ENCODE results near the gene ZNF385B.

Gene ZNF385B

GRCh38 chr2:179550214-179550613 lies 311.2 kb downstream of the ZNF385B start:
- Histone ChIP-seq H3K4me3 (ENCODE audit: low read length) (no peak overlapping the region), H3K27ac (ENCODE audit: low read length) (no peak overlapping the region), H3K9me2 (replicated peaks; ENCODE audit: insufficient read depth, low read length) (no peaks in the 10 kb centered on the region), H2AFZ (ENCODE audit: low read length) (no peak overlapping the region), H3F3A (ENCODE audit: insufficient read depth, low read length) (no peaks in the 10 kb centered on the region), H3K4me2 (ENCODE audit: low read depth, low read length) (no peak overlapping the region), H3K36me3 (replicated peaks; ENCODE audit: insufficient read depth, low read length) (no peaks in the 10 kb centered on the region), H3K4me1 (ENCODE audit: low read length) (no peaks in the 10 kb centered on the region), H3K27me3 (replicated peaks; ENCODE audit: insufficient read depth, low read length) (no peaks in the 10 kb centered on the region), H4K20me1 (ENCODE audit: insufficient read depth, low read length) (no peaks in the 10 kb centered on the region), H3K9me3 (replicated peaks; ENCODE audit: insufficient read depth, low read length) (no peaks in the 10 kb centered on the region), H3K9ac (ENCODE audit: low read length) (no peak overlapping the region), H3K79me2 (ENCODE audit: low read length) (no peaks in the 10 kb centered on the region)
- TF ChIP-seq EZH2 (optimal IDR thresholded peaks at IDR 0.05; ENCODE audit: low read depth, low read length) (no peak), EZH2phosphoT487 (IDR thresholded peaks at IDR 0.05; ENCODE audit: low read length) (no peak), CTCF (IDR thresholded peaks at IDR 0.05; ENCODE audit: low read length) (no peak)
- DNase-seq = no peak

GRCh38 chr2:179546656-179547055 lies 314.8 kb downstream of the ZNF385B start:
- no peak overlapping the region for H3K27ac ChIP-seq (ENCODE audit: low read length)
- H3K9ac ChIP-seq (ENCODE audit: low read length) = no peak overlapping the region
- H4K20me1 ChIP-seq (ENCODE audit: insufficient read depth, low read length) = no peaks in the 10 kb centered on the region
- TF ChIP-seq EZH2phosphoT487 (IDR thresholded peaks at IDR 0.05; ENCODE audit: low read length) = no peak
- TF ChIP-seq CTCF (IDR thresholded peaks at IDR 0.05; ENCODE audit: low read length) = no peak
- no peak for TF ChIP-seq EZH2 (optimal IDR thresholded peaks at IDR 0.05; ENCODE audit: low read depth, low read length)
- no peaks in the 10 kb centered on the region for H3K36me3 ChIP-seq (replicated peaks; ENCODE audit: insufficient read depth, low read length)
- H3K4me3 ChIP-seq (ENCODE audit: low read length) = no peak overlapping the region
- no peaks in the 10 kb centered on the region for H3K27me3 ChIP-seq (replicated peaks; ENCODE audit: insufficient read depth, low read length)
- H3K9me2 ChIP-seq (replicated peaks; ENCODE audit: insufficient read depth, low read length) = no peaks in the 10 kb centered on the region
- no peak overlapping the region for H3K4me2 ChIP-seq (ENCODE audit: low read depth, low read length)
- no peaks in the 10 kb centered on the region for H3K4me1 ChIP-seq (ENCODE audit: low read length)
- no peak for DNase-seq
- no peaks in the 10 kb centered on the region for H3K9me3 ChIP-seq (replicated peaks; ENCODE audit: insufficient read depth, low read length)
- H3K79me2 ChIP-seq (ENCODE audit: low read length) = no peaks in the 10 kb centered on the region
- H2AFZ ChIP-seq (ENCODE audit: low read length) = no peak overlapping the region
- H3F3A ChIP-seq (ENCODE audit: insufficient read depth, low read length) = no peaks in the 10 kb centered on the region

- H3F3A ChIP-seq (ENCODE audit: insufficient read depth, low read length) = no peaks in the 10 kb centered on the region
- H3K27ac ChIP-seq (ENCODE audit: low read length) = no peak overlapping the region
- H3K4me1 ChIP-seq (ENCODE audit: low read length) = no peaks in the 10 kb centered on the region
- DNase-seq = no peak
- no peaks in the 10 kb centered on the region for H3K36me3 ChIP-seq (replicated peaks; ENCODE audit: insufficient read depth, low read length)
- H3K9me3 ChIP-seq (replicated peaks; ENCODE audit: insufficient read depth, low read length) = no peaks in the 10 kb centered on the region
- H2AFZ ChIP-seq (ENCODE audit: low read length) = no peak overlapping the region
- TF ChIP-seq EZH2 (optimal IDR thresholded peaks at IDR 0.05; ENCODE audit: low read depth, low read length) (no peak), CTCF (IDR thresholded peaks at IDR 0.05; ENCODE audit: low read length) (no peak), EZH2phosphoT487 (IDR thresholded peaks at IDR 0.05; ENCODE audit: low read length) (no peak)
- no peak overlapping the region for H3K4me3 ChIP-seq (ENCODE audit: low read length)
- no peaks in the 10 kb centered on the region for H4K20me1 ChIP-seq (ENCODE audit: insufficient read depth, low read length)
- H3K27me3 ChIP-seq (replicated peaks; ENCODE audit: insufficient read depth, low read length) = no peaks in the 10 kb centered on the region
- no peaks in the 10 kb centered on the region for H3K79me2 ChIP-seq (ENCODE audit: low read length)
- no peaks in the 10 kb centered on the region for H3K9me2 ChIP-seq (replicated peaks; ENCODE audit: insufficient read depth, low read length)
- no peak overlapping the region for H3K9ac ChIP-seq (ENCODE audit: low read length)
- no peak overlapping the region for H3K4me2 ChIP-seq (ENCODE audit: low read depth, low read length)
Observed at GRCh38 chr2:179545024-179545423, 316.4 kb downstream of the ZNF385B start.

Data from MM.1S (cell line).